B cell (primary cell): ENCODE results near the gene ECE1. TPM values are rescaled to one million over a fixed set of nuclear protein-coding genes. Genes with fewer than 3 reads are reported as not detected.

Experiments
- ATAC-seq: fragments of 200-7000 bp; cut with Tn5 transposase; one replicate; pipeline ENCODE4 v1.10.0; 2021; ENCODE audit warnings: low read depth, mild to moderate bottlenecking, moderate number of reproducible peaks, moderate library complexity
- CTCF ChIA-PET: fragments of 350-600 bp; sonication (Branson Sonifier 250); formaldehyde crosslinking; loops from one replicate; lab custom pipeline; 2021; ENCODE audit warnings: antibody characterized with exemption, inconsistent platforms; lab: Charles Lee
- POLR2A ChIA-PET: fragments of 350-600 bp; sonication (Branson Sonifier 250); formaldehyde crosslinking; loops from one replicate; lab custom pipeline; 2021; ENCODE audit warnings: antibody characterized with exemption; lab: Charles Lee
- DNase-seq: peaks from one replicate; pipeline ENCODE4 v3.0.0; 2013
- H2AFZ ChIP-seq: 2 replicates; pipeline ENCODE4 v1.6.1; 2012; ENCODE audit warnings: mild to moderate bottlenecking, low read depth, low read length; ENCODE audit not compliant: insufficient read depth, poor library complexity, severe bottlenecking
- H3K27ac ChIP-seq, 2 donors: 1 replicate in 1 of 2; 2 replicates in 1 of 2; pipeline ENCODE4 v1.5.1; 2012 to 2013; ENCODE audit warnings: low read length in 2 of 2, mild to moderate bottlenecking in 2 of 2, moderate library complexity in 1 of 2
- H3K27me3 ChIP-seq, 4 experiments: fragments of 200-600 bp in 1 of 4; sonication (generic) in 1 of 4; replicated peaks in 1 of 4; 1 replicate in 2 of 4; 2 replicates in 2 of 4; pipeline versions ENCODE4 v1.6.1 to v1.7.0; 2013 to 2016; ENCODE audit warnings: low read length in 3 of 4, mild to moderate bottlenecking in 2 of 4, mixed read lengths in 1 of 4, moderate library complexity in 1 of 4; ENCODE audit not compliant: insufficient read depth in 4 of 4, control insufficient read depth in 3 of 4; ENCODE audit errors: control extremely low read depth in 1 of 4
- H3K36me3 ChIP-seq, 2 experiments: replicated peaks in 1 of 2; 1 replicate in 1 of 2; 2 replicates in 1 of 2; pipeline versions ENCODE4 v1.6.1 to v1.7.1; 2013; ENCODE audit warnings: low read length in 1 of 2; ENCODE audit not compliant: insufficient read depth in 2 of 2, control insufficient read depth in 1 of 2; ENCODE audit errors: control extremely low read depth in 1 of 2, extremely low read depth in 1 of 2
- H3K4me1 ChIP-seq, 2 donors: fragments of 200-600 bp in 1 of 2; sonication (generic) in 1 of 2; 1 replicate in 1 of 2; 2 replicates in 1 of 2; pipeline versions ENCODE4 v1.5.1 to v1.6.1; 2013 to 2017; ENCODE audit warnings: low read length in 2 of 2; ENCODE audit not compliant: control insufficient read depth in 2 of 2, insufficient read depth in 2 of 2
- H3K4me2 ChIP-seq: replicated peaks from 2 replicates; pipeline ENCODE3; 2012; ENCODE audit warnings: mild to moderate bottlenecking, low read depth, low read length; ENCODE audit not compliant: poor library complexity, severe bottlenecking
- H3K4me3 ChIP-seq, 5 experiments: fragments of 200-600 bp in 1 of 5; sonication (generic) in 1 of 5; 1 replicate in 3 of 5; 2 replicates in 2 of 5; pipeline versions ENCODE4 v1.5.1 to v1.7.0; 2011 to 2016; ENCODE audit warnings: low read length in 4 of 5, mild to moderate bottlenecking in 4 of 5, low read depth in 2 of 5, control low read depth in 1 of 5, moderate library complexity in 1 of 5; ENCODE audit not compliant: insufficient read depth in 1 of 5; ENCODE audit errors: control extremely low read depth in 1 of 5, extremely low read depth in 1 of 5
- H3K79me2 ChIP-seq: fragments of 200-600 bp; sonication (generic); one replicate; pipeline ENCODE4 v1.6.0; 2016; ENCODE audit warnings: low read length; ENCODE audit not compliant: control insufficient read depth, insufficient read depth
- H3K9ac ChIP-seq: fragments of 200-600 bp; sonication (generic); 2 replicates; pipeline ENCODE4 v1.6.1; 2017; ENCODE audit warnings: mild to moderate bottlenecking, low read length, moderate library complexity
- H3K9me3 ChIP-seq, 3 donors: one replicate each; pipeline versions ENCODE4 v1.6.1 to v1.7.1; 2013; ENCODE audit warnings: low read length in 2 of 3; ENCODE audit not compliant: control insufficient read depth in 2 of 3, insufficient read depth in 1 of 3; ENCODE audit errors: control extremely low read depth in 1 of 3
- H4K20me1 ChIP-seq: 2 replicates; pipeline ENCODE4 v1.6.0; 2012; ENCODE audit warnings: mild to moderate bottlenecking, low read length; ENCODE audit not compliant: insufficient read depth, control insufficient read depth, poor library complexity, severe bottlenecking
- H3K27ac Mint-ChIP-seq: one replicate; pipeline ENCODE4 v1.8.0; 2021; ENCODE audit warnings: mixed read lengths
- H3K27me3 Mint-ChIP-seq: one replicate; pipeline ENCODE4 v1.8.0; 2021; ENCODE audit warnings: mixed read lengths
- H3K4me1 Mint-ChIP-seq: one replicate; pipeline ENCODE4 v1.8.0; 2021; ENCODE audit warnings: mixed read lengths
- H3K4me3 Mint-ChIP-seq: one replicate; pipeline ENCODE4 v1.8.0; 2021; ENCODE audit warnings: mixed read lengths
- H3K9me3 Mint-ChIP-seq: one replicate; pipeline ENCODE4 v1.8.0; 2022; ENCODE audit warnings: mixed read lengths; ENCODE audit not compliant: insufficient read depth
- CTCF ChIP-seq: fragments of 200-600 bp; IDR thresholded peaks from one replicate; pipeline ENCODE4 v1.8.0; 2022; ENCODE audit warnings: antibody characterized with exemption, mild to moderate bottlenecking
- EZH2 ChIP-seq: IDR thresholded peaks from 2 replicates; pipeline ENCODE4 v1.6.1; 2012; ENCODE audit warnings: borderline replicate concordance, low read depth, mild to moderate bottlenecking, moderate library complexity, low read length; ENCODE audit not compliant: insufficient read depth, poor library complexity, severe bottlenecking
- WGBS: methylation state at CpG from one replicate; pipeline ENCODE4 v1.1.5; 2013; ENCODE audit warnings: missing lambda C conversion rate; ENCODE audit not compliant: insufficient coverage; 5-methylcytosine and 5-hydroxymethylcytosine counted together
- intact Hi-C: fragments of 100-400 bp; cut with micrococcal nuclease; formaldehyde crosslinking; loops from one replicate; pipeline ENCODE4 v1.10.0; 2022
- polyA plus RNA-seq: library from polyadenylated mRNA; depleted of rRNA; stranded (reverse); fragments of >200 nt; gene quantifications from 2 replicates; pipeline ENCODE4 v1.2.3, GENCODE V29; 2012
- total RNA-seq, 2 donors: library from RNA; stranded (reverse); fragments of 120-200 nt in 1 of 2; gene quantifications; 1 replicate in 1 of 2; 2 replicates in 1 of 2; pipeline versions ENCODE4 v1.2.3 to v1.2.4, GENCODE V29; 2013 to 2022

ECE1 gene
- total and polyA plus RNA-seq, 2 donors (not counting 1 experiment from before 2014, with no cell fraction given) = 46.7 to 133 TPM

DNA sequence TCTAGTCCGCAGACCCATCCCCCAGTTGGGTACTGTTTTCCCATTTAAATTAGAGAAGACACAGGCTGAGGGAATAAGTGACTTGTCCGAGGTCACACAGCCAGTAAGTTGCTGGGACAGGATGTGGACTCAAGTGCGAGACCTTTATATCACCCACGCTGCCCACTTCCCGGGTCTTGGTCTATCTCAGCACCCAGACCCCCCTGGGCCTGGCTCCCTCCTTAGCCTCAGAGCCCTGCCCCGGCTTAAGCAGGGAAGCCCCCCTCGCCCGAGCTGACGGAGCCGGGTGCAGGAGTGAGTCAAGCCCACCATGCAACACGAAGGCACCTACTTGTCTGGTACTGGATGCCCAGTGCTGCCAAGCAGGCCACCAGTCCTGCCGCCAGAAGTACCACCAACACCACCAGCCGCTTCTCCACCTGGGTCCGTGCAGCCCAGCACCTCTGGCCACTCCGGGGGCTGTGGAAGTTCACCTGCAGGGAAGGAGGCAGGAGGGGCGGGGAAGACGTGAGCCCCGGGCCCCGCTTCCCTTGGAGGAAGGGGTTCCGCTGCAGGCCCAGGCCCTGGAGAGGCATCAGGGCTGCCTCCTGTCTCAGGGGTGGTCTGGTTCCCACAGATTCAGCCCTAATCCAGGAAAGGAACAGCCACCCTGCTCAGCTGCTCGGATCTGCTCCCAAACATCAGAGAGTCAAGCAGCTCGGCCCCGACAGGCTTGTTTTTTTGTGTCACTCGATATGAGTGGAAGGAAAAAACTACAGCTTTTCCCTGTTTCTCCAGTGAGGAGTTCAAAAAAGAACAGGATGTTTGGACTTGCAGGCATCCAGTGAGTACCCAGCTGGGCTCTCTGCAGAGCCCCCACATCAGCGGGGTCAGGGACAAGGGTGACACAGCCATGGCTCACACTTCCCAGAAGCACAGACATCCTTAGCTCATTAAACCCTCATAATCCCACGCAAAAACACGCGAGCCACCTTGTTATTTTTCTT lies 11.1 kb downstream of the ECE1 start:
- ChIA-PET POLR2A (no interaction called here), CTCF (interaction anchor here (0.5 to 4.0 kb wide), 11 partner anchors 8 to 89 kb away, joined by 3 to 30 read pairs (median 6); no protein-coding TSS in a partner anchor)
- Histone ChIP-seq H3K79me2 (peaks cover 71% of the 10 kb centered on the region), H3K27me3 (no peaks in the 10 kb centered on the region), H3K4me1 (peaks cover 17 to 20% of the 10 kb centered on the region in 2 donors), H3K9ac (peak overlapping the region; percentile 53), H2AFZ (no peak overlapping the region), H3K36me3 (peaks cover 19 to 56% of the 10 kb centered on the region in 2 experiments), H4K20me1 (peaks cover 4% of the 10 kb centered on the region), H3K4me2 (peak overlapping the region; percentile 74), H3K9me3 (no peaks in the 10 kb centered on the region), H3K4me3 (peak overlapping the region in 1 of 5 experiments; percentile 51), H3K27ac (peak overlapping the region; percentile 7 to 71)
- 97% methylated on average over 24 of the region's 28 CpGs for WGBS
- Mint-ChIP-seq H3K4me1 (peaks cover 29% of the 10 kb centered on the region), H3K27me3 (no peaks in the 10 kb centered on the region), H3K9me3 (no peaks in the 10 kb centered on the region), H3K4me3 (peak overlapping the region; percentile 58), H3K27ac (peak overlapping the region; percentile 89)
- intact Hi-C loops = no loop called here
- ATAC-seq = no peak
- TF ChIP-seq EZH2 (no peak), CTCF (no peak)
- no peak for DNase-seq
